ENCODE data around the gene NEK2.
"Not testable (repeated sequence)": the region's sequence is repeated elsewhere in the genome, so short reads cannot be mapped to it uniquely, and the experiment has no call there.

Gene NEK2

DNA sequence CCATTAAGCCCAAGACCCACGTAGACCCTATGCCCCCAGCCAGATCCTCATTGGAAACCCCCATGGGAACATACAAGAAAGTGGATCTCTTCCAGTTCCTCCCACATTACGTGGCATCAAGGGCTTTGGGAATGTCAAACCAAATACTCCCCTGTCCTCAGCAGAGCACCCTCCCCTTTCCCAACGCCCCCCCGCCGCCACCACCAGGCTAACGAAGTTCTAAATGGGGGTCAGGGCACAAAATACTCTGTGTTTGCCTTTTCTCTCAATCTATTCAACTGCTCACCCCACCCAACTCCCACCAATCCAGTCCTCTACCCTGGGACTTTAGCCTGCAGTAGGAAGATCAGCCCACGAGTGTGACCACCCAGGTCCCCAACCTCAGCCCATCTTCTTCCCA is 24.5 kb downstream of the NEK2 start:
- no peak for DNase-seq (ENCODE audit: low spot score)

DNA sequence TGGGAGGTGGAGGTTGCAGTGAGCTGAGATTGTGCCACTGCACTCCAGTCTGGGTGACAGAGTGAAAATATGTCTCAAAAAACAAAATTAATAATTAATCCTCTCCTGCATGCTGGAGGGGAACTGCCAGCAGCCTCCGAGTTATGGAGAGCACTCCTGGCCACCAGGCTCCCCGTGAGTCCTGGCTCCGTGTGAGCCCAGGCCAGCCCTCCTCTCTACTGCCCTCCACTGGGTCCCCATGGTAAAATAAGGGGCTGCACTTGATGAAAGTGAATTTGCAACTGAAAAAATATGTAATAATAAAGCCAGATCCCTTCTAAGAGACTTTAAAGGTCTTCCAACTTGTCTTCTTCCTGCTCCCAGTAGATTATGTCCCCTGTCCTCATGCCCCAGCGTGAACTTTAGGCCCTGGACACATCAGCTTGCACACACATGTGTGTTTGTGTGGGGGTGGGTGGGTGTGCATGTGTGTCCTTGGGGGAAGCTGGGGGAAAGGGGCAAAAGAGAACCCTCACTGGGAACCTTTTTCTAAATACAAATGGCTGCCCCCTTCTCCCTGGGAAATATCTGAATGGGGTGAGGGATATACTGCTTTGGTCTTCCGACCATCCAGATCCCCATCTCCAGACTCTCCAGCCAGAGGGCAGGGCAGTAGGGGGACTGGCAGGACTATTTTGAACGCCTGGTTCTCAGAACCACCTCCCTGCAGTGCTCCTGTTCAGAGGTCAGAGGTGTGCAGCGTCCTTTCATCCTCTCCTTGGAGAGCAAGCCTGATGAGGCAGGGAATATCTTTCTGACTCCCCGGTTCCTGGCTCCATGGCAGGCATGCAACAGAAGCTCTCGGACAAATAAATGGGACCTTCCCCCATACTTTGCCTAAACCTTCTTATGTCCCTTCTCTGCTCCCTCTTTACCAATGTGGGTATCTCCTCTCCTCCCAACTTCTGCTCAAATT is 26.2 kb downstream of the NEK2 start:
- peak; percentile 16 for DNase-seq (ENCODE audit: low spot score)

DNA sequence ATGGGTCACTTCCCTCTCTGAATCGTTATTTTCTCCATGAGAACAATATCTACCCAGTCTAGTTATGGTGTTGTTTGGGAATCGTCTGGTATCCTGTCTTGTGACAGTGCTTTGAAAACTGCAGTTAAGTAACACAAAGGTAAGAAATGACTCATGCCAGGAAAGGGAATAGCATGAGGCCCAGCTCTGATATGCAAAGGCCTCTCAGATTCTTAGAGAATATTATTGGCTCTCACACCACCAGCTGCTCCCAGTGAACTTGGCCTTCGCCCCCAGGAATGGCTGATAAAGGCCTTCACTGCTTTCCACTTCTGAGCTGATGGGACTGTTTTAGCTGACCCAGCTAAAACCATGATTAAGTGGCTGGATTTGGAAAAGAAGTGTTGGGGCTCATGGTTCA is 27.1 kb downstream of the NEK2 start:
- DNase-seq (ENCODE audit: low spot score) = no peak

DNA sequence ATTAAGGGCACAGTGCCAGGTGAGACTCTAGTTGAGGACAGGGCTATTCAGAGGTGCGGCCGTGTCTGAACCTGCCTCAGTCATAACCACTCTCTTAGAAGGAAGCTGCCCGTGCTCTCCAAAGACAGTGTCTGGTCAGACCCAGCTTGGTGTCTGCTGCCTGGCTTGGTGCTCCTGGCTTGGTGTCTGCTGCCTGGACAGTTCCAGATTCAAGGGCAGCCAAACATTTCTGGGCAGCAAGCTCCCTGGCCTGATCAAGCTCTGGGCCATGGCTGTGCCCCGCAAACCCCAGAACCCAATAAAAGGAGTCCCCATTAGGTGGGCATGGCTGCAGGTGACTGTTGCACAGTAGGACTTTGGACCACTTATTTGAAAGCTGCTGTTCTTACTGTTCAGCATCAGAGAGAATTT is 27.7 kb downstream of the NEK2 start:
- DNase-seq (ENCODE audit: low spot score) = no peak

DNA sequence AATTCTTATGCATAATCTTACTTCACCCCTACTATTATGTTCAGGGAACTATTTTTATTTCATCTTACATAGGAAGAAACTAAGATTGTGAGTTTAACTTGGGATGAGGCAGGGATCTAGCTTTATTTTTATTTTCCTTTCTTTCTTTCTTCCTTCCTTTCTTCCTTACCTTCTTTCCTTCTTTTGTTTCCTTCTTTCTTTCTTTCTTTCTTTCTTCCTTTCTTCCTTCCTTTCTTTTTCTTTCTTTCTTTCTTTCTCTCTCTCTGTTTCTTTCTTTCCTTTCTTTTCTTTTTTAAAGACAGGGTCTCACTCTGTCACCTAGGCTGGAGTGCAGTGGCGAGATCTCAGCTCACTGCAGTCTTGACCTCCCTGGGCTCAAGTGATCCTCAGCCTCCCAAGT is 28.9 kb downstream of the NEK2 start:
- DNase-seq (ENCODE audit: low spot score) = no peak

DNA sequence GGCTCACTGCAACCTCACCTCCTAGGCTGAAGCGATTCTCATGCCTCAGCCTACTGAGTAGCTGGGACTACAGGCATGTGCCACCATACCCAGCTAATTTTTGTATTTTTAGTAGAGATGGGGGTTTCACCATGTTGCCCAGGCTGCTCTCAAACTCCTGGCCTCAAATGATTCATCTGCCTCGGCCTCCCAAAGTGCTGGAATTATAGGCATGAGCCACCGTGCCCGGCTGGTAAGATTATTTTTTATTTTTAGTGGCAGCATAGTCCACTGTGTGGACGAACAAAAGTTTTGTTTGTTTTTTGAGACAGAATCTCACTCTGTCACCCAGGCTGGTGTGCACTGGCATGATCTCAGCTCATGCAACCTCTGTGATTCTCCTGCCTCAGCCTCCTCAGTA is 29.8 kb downstream of the NEK2 start:
- not testable (repeated sequence) for DNase-seq (ENCODE audit: low spot score)

DNA sequence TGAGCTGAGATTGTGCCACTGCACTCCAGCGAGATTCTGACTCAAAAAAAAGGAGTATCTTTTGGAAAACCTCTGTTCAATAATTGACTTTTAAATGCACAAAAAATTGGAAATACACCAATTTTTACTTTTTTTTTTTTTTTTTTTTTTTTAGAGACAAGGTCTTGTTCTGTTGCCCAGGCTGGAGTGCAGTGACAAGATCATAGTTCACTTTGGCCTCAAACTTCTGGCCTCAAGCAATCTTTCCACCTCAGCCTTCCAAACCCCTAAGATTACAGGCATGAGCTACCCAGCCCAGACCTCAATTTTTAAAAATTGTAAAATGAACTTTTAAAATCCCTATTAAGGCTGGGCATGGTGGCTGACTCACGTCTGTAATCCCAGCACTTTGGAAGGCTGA is 30.8 kb downstream of the NEK2 start:
- DNase-seq (ENCODE audit: low spot score) = no peak

DNA sequence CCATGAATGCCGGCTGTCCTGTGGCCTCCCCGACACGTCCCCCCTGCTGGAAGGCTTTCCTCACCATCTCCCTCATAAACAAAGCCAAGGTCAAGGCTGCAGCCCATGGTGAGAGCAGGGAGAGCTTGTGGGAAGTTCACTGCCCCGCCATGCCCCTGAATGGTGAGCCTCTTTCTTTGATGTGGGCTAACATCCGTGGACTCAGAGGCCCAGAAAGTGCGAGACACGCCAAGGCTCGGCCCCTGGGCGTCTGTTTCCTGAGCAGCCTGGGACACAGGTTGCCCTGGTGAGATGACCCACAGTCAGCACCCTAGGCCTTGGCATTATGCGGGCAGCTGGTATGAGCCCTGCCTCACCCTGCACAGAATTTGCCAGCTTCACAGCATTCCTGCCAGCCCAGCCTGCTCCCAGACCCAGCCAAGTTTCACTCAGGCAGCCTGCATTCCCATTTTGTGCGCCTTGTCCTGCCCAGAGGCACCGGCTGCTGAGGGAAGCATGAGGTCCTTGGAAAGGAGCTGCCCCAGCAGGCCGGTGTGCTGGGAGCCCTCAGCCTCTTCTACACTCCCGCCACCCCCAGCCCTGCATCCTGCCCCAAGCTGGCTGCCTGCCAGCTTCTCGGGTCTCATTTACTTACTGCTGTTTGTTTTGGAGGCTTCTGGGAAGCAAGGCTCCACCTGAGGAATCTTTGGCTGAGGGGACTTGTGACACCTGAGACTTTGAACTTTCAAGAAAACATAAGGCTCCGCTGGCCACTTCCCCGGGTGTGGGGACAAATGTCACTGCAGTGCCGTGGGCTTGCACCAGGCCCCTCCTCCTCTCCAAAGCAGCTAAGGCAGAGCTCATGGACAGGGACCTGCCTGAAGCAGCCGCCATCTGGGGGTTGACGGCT is 31.9 kb downstream of the NEK2 start:
- peak; percentile 66 for DNase-seq (ENCODE audit: low spot score)

DNA sequence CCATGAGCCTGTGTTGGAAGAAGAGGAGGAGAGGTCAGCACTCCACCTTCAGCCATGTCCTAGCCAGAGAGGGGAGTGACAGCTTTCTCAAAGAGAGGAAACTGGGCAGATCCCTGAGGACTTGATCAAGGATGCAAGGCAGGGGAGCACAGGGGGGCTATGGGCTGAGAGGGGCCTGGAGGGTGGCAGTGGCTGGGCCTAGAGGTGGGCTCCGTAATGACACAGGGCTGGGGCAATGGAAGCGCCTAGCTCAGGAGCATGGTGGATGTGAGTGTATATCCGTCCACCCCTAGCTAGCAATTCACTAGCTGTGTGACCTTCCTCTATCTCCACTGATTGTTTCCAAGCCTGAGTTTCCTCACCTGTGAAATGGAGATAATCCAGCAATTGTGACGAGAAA is 32.6 kb downstream of the NEK2 start:
- no peak for DNase-seq (ENCODE audit: low spot score)

DNA sequence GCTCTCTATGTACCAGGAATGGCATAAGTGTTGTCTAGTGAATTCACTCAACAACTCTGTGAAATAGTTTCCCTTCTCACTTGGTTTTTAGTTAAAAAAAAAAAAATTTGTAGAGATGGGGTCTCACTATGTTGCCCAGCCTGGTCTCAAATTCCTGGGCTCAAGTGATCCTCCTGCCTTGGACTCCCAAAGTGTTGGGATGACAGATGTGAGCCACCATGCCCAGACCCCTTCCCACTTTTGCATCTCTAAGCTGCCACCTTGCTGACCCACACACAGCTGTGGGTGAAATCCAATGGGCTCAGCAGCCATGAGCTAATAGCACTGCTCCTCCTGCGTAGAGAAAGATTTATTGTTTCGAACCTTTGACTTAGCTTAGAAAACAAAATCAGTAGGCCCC is 33.5 kb downstream of the NEK2 start:
- DNase-seq (ENCODE audit: low spot score) = no peak

DNA sequence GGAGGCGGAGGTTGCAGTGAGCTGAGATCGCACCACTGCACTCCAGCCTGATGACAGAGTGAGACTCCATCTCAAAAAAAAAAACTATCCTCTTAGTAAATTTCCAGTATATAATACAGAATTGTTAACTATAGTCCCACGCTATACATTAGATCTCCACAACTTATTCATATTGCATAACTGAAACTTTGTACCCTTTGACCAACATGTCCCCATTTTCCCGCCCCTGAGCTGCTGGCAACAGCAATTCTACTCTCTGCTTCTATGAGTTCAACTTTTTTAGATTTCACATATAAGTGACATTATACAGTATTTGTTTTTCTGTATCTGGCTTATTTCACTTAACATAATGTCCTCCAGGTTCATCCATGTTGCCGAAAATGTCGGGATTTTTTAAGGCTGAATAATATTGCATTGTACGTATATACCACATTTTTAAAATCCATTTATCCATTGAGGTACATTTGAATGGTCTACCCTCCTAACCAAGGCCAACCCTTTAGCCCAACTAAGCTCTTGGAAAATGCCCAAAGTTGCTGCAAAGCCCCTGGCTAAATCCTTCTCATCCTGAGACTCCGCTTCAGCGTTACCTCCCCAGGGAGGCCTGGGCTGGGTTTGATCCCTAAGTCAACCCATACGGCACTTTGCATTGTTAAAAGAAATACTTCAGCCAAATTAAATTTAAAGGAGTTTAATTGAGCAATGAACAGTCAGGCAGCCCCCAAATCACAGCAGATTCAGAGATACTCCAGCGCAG is 34.2 kb downstream of the NEK2 start:
- no peak for DNase-seq (ENCODE audit: low spot score)

DNA sequence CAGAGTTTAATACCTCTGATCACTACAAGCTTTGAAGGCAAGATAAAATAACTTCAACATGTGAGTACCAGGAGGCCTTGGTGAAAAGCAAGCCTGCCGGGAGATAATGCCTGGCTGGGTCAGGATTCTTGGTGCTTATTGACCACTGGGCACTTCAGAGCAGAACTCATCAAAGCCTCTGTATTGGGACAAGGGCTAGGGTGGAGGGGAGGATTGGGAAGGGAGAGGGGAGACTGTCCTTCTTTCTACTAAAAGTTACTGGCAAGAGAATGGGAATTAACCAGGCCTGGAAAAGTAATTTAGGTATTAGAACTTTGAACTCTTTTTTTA is 35.2 kb downstream of the NEK2 start:
- DNase-seq (ENCODE audit: low spot score) = no peak

DNA sequence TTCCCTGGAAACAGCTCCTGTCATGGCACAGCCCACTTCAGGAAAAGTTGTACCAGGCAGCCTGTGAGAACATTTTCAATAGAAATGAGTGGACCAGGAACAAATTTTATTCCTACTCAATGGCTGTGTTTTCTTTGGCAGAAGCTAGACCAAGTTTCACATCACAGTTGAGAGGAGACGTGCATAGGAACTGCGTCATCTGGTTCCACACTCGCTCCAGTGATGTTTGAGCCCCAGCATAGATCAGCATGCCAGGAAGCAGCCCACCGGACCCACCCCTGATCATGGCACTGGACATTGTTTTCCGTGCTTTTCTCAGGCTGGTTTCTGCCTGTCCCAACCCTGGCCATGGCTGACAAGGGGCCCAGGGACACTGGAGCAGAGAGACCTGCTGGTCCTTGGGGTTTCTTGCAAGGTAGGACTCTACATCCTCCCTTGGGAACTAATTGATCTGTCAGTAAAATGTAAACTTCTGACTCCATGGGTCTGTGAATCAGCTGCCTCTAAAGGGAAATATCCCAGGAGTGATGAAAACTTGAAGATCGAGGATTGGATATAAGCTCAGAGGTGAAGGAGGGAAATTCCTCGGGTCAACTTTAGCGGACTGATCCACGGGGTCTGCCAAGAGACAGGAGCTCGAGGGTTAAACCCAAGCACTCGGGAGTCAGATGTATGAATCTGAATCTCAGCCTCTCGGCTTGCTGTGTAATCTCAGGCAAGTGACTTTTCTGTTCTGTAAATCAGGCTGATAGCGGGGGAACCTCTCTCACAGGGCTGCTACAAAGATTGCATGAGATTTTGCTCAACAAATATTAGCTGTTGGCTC is 35.7 kb downstream of the NEK2 start:
- DNase-seq (ENCODE audit: low spot score) = no peak

DNA sequence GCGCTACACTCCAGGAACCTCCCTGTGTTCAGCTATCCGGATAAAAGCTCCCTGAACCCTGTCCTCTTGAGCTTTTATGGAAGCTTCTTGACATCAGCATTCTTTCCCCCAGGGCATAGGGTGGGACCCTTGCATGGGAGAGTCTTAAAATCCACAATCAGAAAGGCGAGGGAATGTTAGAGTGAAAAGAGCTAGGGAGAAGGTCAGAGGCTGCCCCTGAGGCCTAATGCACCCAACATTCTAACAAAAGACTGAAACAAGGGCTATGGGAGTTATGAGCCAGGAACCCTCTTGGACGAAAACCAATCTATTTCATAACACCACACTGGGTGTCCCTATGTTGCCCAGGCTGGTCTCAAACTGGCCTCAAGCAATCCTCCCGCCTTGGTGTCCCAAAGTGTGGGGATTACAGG is 36.7 kb downstream of the NEK2 start:
- no peak for DNase-seq (ENCODE audit: low spot score)

DNA sequence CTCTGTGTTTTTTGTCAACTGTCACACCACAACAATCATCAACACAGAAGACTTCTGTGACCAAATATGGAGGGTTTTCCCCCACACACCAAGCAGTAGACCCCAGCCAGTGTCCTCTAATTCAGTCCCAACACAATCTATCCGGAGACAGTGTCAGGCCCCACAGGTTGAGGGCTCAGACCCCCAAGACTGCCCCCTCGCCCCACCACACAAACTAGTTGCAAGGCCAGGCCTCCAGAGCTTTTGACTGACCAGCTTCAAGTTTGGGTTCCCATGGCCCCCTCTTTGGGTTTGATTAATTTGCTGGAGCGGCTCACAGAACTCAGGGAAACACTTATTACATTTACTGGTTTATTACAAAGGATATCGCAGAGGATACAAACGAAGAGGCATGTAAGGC is 37.2 kb downstream of the NEK2 start:
- DNase-seq (ENCODE audit: low spot score) = no peak

DNA sequence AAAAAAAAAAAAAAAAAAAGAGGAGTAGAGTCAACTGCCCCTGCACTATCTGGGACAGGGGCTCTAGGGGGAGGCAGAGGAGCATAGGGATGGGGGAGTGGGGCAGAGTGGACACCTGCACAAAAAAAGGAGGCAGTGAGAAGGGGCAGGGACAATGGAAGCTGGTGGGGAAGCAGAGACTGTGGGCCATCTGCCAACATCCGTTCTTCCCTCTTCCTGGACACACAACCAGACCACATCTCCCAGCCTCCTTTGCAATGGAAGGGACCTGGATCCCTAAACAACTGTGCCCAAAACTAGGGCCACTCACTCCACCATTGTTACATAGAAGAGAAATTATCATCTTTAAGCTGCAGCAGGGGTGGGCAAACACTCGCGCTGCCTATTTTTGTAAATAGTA is 38.4 kb downstream of the NEK2 start:
- no peak for DNase-seq (ENCODE audit: low spot score)

DNA sequence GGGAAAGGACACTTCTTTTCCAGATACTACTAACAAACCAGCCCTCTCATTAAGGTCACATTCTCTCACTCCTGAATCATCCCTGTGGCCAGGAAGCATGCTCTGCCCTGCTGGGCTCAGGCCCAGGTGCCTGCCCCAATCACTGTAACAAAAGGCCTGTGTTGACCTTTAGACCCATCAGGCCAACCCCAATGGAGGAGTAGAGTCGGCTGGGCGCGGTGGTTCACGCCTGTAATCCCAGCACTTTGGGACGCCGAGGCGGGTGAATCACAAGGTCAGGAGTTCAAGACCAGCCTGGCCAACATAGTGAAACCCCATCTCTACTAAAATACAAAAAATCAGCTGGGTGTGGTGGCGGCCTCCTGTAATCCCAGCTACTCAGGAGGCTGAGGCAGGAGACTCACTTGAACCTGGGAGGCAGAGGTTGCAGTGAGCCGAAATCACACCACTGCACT is 38.8 kb downstream of the NEK2 start:
- not testable (repeated sequence) for DNase-seq (ENCODE audit: low spot score)

DNA sequence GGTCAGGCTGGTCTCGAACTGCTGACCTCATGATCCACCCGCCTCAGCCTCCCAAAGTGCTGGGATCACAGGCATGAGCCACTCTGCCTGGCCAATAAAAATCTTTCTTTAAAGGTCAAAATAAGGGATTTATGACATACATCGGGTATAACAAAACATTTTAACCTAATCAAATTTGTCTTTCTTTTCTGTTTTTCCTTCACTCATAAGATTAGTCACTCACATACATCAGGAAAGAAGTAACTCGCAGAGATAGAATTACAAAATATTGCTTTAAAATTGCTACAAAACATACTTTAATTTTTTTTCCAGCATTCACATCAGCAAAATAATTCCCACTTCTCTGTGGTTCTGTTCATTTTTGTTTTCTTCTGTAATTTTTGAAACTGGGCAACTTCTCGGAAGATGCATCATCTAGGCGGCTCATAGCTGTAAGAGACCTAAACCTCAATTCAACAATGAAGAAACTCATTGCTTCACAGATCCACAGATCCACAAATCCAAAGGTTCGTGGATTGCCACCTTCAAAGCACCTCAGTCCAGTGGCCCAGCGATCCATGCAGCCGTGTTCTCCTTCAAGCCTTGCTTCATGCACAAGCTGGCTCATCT is 39.7 kb downstream of the NEK2 start:
- no peak for DNase-seq (ENCODE audit: low spot score)

DNA sequence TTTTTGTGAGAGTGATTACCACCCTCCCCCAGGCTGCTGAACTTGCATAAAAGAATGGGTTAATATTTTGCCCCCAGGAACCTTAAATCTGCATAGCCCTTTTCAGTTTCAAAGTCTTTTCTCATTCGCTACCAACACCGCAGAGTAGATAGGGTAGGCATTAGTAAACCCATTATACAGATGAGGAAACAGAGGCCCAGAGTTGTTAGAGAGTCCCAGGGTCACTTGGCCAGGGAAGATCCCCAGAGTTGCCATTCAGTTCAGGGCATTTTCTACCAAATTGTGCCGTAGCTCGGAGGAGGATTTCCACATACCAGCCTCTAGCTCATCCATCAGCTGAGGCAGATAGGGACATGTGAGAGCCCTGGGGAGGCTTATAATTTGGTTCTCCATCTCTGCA is 40.5 kb downstream of the NEK2 start:
- DNase-seq (ENCODE audit: low spot score) = no peak

DNA sequence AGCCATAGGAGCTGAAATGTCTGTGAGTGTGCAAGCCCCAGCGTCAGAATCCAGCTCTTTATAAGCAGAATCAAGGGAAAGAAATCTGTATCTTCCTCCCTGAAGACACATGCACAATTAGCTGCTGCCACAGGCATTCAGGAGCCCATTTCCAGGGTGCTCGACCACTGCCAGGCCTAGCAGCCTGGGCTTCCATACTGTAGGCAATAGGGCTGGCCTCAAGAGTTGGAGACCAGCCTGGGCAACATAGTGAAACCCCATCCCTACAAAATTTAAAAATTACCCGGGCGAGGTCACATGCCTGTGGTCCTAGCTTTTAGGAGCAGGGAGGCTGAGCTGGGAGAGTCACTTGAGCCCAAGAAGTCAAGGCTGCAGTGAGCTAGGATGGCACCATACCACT is 41.0 kb downstream of the NEK2 start:
- no peak for DNase-seq (ENCODE audit: low spot score)

DNA sequence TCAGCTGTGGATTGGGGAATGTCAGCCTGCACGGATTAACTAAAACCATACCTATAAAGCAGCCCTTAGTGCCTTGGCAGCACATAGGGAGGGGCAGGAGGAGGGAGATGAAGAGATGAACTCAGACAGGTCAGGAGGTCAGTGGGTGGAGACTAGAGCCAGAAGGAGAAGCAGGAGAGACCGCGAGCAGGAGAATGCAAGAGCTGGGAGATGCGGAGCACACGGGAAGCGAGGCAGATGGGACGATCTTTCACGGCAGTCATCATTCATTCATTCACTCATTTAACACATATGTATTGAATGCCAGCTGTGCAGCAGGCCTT is 41.9 kb downstream of the NEK2 start:
- DNase-seq (ENCODE audit: low spot score) = no peak
